Cerebellar nuclear complex (tissue), 1 donor: ENCODE results near the gene TIMM9.
A peak's percentile ranks its signal among the peaks of the same experiment; 100 is the strongest.
"Not testable (repeated sequence)": the region's sequence is repeated elsewhere in the genome, so short reads cannot be mapped to it uniquely, and the experiment has no call there.

Source experiments
- DNase-seq, 2 experiments: peaks; one replicate each; lab custom pipeline; 2025; lab: John Stamatoyannopoulos, UW

TIMM9 gene

GRCh38 chr14:58398495-58398894 is 28.8 kb downstream of the TIMM9 start:
- DNase-seq: no peak

- DNase-seq: no peak
Measured at GRCh38 chr14:58397156-58397555, 30.2 kb downstream of the TIMM9 start.

- DNase-seq: no peak
Measured at GRCh38 chr14:58395812-58396788, 31.2 kb downstream of the TIMM9 start, which contains the start of gene TOMM20L. Gene TOMM20L (plus strand): TSS chr14:58395930. CDS start chr14:58395958, 28 bp downstream.

- no peak for DNase-seq
Measured at GRCh38 chr14:58395562-58395811, 31.8 kb downstream of the TIMM9 start.

- no peak for DNase-seq
Measured at GRCh38 chr14:58390830-58391229, 36.5 kb downstream of the TIMM9 start.

- no peak for DNase-seq
Measured at GRCh38 chr14:58376791-58377190, 50.5 kb downstream of the TIMM9 start.

GRCh38 chr14:58368956-58369355 is 58.4 kb downstream of the TIMM9 start:
- no peak for DNase-seq

- DNase-seq: no peak
Measured at GRCh38 chr14:58367296-58367695, 60.0 kb downstream of the TIMM9 start.

GRCh38 chr14:58364316-58364715 is 63.0 kb downstream of the TIMM9 start:
- no peak for DNase-seq

- DNase-seq: peak in 1 of 2 experiments; percentile 24
Measured at GRCh38 chr14:58362798-58363412, 64.4 kb downstream of the TIMM9 start.

- DNase-seq: not testable (repeated sequence)
Measured at GRCh38 chr14:58362272-58362671, 65.1 kb downstream of the TIMM9 start.
